GM19438 (cell line): ENCODE measurements around the gene MRGPRG.

Experiments used
- ATAC-seq: cut with Tn5 transposase; IDR thresholded peaks from one replicate; pipeline ENCODE4 v1.9.1; 2021; ENCODE audit warnings: low read depth; ENCODE audit not compliant: unreplicated experiment

MRGPRG gene

GRCh38 chr11:3225826-3226750, 7.5 kb upstream of the MRGPRG start:
- ATAC-seq = no peak

- no peak for ATAC-seq
Measured at GRCh38 chr11:3225159-3225758, 6.6 kb upstream of the MRGPRG start.

GRCh38 chr11:3224401-3225057, 5.9 kb upstream of the MRGPRG start:
- no peak for ATAC-seq

- no peak for ATAC-seq
Measured at GRCh38 chr11:3223932-3224381, 5.3 kb upstream of the MRGPRG start.

- no peak for ATAC-seq
Measured at GRCh38 chr11:3222941-3223915, 4.6 kb upstream of the MRGPRG start.

GRCh38 chr11:3222003-3222855, 3.6 kb upstream of the MRGPRG start:
- ATAC-seq = no peak

- ATAC-seq = no peak
Measured at GRCh38 chr11:3221408-3222002, 2.9 kb upstream of the MRGPRG start.

GRCh38 chr11:3220521-3221407, 2.2 kb upstream of the MRGPRG start:
- no peak for ATAC-seq

- no peak for ATAC-seq
Measured at GRCh38 chr11:3220101-3220500, 1.5 kb upstream of the MRGPRG start.

- no peak for ATAC-seq
Measured at GRCh38 chr11:3219281-3219892, 774 bp upstream of the MRGPRG start.

GRCh38 chr11:3217818-3218482, 663 bp downstream of the MRGPRG start:
- ATAC-seq = no peak

GRCh38 chr11:3216027-3216525, 2.5 kb downstream of the MRGPRG start:
- ATAC-seq = no peak

GRCh38 chr11:3215346-3216026, 3.1 kb downstream of the MRGPRG start:
- ATAC-seq = no peak

- ATAC-seq = no peak
Measured at GRCh38 chr11:3214420-3214699, 4.3 kb downstream of the MRGPRG start.

- ATAC-seq = no peak
Measured at GRCh38 chr11:3213659-3214419, 4.8 kb downstream of the MRGPRG start.

GRCh38 chr11:3208272-3208671, 10.3 kb downstream of the MRGPRG start:
- no peak for ATAC-seq
